ENCODE data around the gene SLFNL1. TPM values are rescaled to one million over a fixed set of nuclear protein-coding genes. Genes with fewer than 3 reads are reported as not detected.
A peak's percentile ranks its signal among the peaks of the same experiment; 100 is the strongest.

SLFNL1 gene
- under 1 TPM in 1 of 2 experiments, not detected in 1; 0.09 TPM for total RNA-seq
- 0.44 TPM for polyA plus RNA-seq

DNA sequence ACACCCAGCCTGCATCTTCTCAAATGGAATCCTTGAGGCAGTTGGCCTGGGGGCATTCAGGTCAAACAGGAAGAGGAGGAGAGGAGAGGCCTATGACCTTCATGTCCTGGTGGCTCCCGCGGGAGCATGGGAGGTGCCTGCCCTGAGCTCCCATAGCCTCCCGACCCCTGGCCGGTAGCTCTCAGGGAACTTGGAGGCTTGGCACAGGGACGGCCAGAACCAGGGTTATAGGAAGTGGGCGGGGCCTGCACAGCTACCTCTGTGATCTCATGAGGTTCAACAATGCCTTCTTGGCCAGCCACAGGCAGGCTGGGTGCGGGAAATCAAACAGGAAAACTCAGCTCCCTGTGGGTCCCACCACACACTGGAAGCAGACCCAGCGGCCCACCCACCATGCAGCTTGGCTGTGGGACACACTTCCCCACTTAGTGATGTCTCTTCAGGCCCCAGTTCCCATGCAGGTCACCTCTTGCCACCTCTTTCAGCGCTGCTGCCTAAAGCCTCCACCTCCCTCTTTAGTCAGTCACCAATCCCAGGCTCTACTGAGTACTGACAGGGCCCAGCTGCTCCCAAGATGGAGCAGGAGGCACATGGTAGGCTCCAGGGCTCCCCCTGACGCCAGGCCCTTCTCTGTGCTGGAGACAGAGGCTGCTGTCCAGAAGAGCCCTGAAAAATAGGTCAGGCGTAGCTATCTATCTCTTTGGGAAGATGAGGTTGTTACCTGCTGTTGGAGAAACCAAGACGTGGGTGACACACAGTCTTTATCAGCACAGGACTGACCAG, at the start of gene SLFNL1:
Gene SLFNL1, minus strand, starts transcription at position 200 of the 783 bp plus-strand sequence. CDS start 1,065 bp downstream, outside the sequence.
- no peak within 1 kb of the TSS for H3K4me3 Mint-ChIP-seq
- no peaks in the 10 kb centered on the region for H3K9me3 Mint-ChIP-seq
- DNase-seq, result no peak
- Histone ChIP-seq H3K27me3 (ENCODE audit: insufficient read depth, low read length, poor library complexity, severe bottlenecking) (no peaks in the 10 kb centered on the region), H3K4me1 (ENCODE audit: insufficient read depth, low read length) (no peaks in the 10 kb centered on the region), H3K9me3 (ENCODE audit: low read length) (no peaks in the 10 kb centered on the region), H3K27ac (ENCODE audit: low read depth, low read length) (no peak within 1 kb of the TSS), H3K4me3 (ENCODE audit: low read length) (no peak within 1 kb of the TSS), H3K36me3 (ENCODE audit: insufficient read depth, low read length) (no peaks in the 10 kb centered on the region)
- POLR2A ChIA-PET, result no interaction called here
- peak within 1 kb of the TSS in 3 of 8 donors; percentile 14 to 43 (median 37) for H3K27ac Mint-ChIP-seq
- peaks cover 12 to 14% (median 12%) of the 10 kb centered on the region in 3 donors for H3K4me1 Mint-ChIP-seq
- peaks cover 0 to 2% of the 10 kb centered on the region in 2 donors for H3K27me3 Mint-ChIP-seq
- CTCF ChIA-PET, result no interaction called here
- peaks cover 0 to 31% (median 0%) of the 10 kb centered on the region in 3 donors for H3K36me3 Mint-ChIP-seq

DNA sequence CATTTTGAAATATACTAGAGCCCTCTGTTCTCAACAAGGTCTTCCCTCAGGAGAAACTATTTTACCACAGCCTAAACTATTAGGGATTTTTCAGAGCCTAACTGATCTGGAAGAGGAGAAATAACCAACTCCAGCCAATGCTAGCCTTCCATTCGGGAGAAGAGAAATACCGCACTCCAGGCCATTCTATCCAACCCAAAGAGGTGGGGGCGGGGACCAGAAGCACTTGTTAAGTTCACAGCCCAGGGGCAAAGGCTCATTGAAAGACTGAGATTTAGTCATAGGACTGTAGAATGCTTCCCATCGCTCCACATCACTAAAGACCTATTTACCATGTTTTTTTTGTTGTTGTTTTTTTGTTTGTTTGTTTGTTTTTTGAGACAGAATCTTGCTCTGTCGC, 35.4 kb upstream of the SLFNL1 start:
- POLR2A ChIA-PET, result no interaction called here
- no peak overlapping the region for H3K27ac Mint-ChIP-seq
- no peak overlapping the region for H3K27ac ChIP-seq (ENCODE audit: low read depth, low read length)

DNA sequence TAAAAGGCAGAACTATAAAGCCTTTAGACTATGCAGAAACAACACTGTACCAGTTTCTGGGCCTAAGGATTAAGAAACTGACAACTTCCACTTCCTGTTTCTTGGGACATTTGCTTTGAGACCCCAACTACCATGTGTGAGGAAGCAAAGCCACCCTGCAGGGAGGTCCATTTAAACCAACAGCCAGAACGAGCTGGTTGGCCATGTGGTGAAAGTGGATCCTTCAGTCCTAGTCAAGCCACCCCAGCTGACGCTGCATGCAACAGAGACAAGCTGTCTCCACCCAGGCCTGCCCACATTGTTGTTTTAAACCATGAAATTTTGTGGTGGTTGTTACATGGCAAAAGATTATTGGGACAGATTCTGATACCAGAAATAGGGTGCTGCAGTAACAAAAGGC, 31.8 kb upstream of the SLFNL1 start:
- no peaks in the 10 kb centered on the region for H3K4me1 Mint-ChIP-seq
- CTCF ChIA-PET, result no interaction called here
- Histone ChIP-seq H3K27ac (ENCODE audit: low read depth, low read length) (no peak overlapping the region), H3K4me3 (ENCODE audit: low read length) (no peak overlapping the region), H3K9me3 (ENCODE audit: low read length) (no peaks in the 10 kb centered on the region), H3K27me3 (ENCODE audit: insufficient read depth, low read length, poor library complexity, severe bottlenecking) (no peaks in the 10 kb centered on the region), H3K36me3 (ENCODE audit: insufficient read depth, low read length) (peaks cover 9% of the 10 kb centered on the region), H3K4me1 (ENCODE audit: insufficient read depth, low read length) (no peaks in the 10 kb centered on the region)
- no peaks in the 10 kb centered on the region for H3K27me3 Mint-ChIP-seq
- no peak overlapping the region for H3K4me3 Mint-ChIP-seq
- POLR2A ChIA-PET, result no interaction called here
- H3K27ac Mint-ChIP-seq, result peak overlapping the region in 1 of 8 donors; percentile 71
- no peak for DNase-seq
- no peaks in the 10 kb centered on the region for H3K9me3 Mint-ChIP-seq
- H3K36me3 Mint-ChIP-seq, result peaks cover 5 to 60% (median 23%) of the 10 kb centered on the region in 3 donors

More for the DNA sequence above, 35.4 kb upstream of the SLFNL1 start:
- Histone ChIP-seq H3K4me3 (ENCODE audit: low read length) (no peak overlapping the region), H3K4me1 (ENCODE audit: insufficient read depth, low read length) (no peaks in the 10 kb centered on the region), H3K36me3 (ENCODE audit: insufficient read depth, low read length) (no peaks in the 10 kb centered on the region), H3K9me3 (ENCODE audit: low read length) (no peaks in the 10 kb centered on the region), H3K27me3 (ENCODE audit: insufficient read depth, low read length, poor library complexity, severe bottlenecking) (no peaks in the 10 kb centered on the region)
- Mint-ChIP-seq H3K4me1 (peaks cover 0 to 1% (median 0%) of the 10 kb centered on the region in 3 donors), H3K4me3 (no peak overlapping the region), H3K36me3 (peaks cover 14 to 62% (median 32%) of the 10 kb centered on the region in 3 donors), H3K9me3 (peaks cover 0 to 2% (median 0%) of the 10 kb centered on the region in 5 donors), H3K27me3 (no peaks in the 10 kb centered on the region)
- DNase-seq, result no peak
- CTCF ChIA-PET, result no interaction called here

DNA sequence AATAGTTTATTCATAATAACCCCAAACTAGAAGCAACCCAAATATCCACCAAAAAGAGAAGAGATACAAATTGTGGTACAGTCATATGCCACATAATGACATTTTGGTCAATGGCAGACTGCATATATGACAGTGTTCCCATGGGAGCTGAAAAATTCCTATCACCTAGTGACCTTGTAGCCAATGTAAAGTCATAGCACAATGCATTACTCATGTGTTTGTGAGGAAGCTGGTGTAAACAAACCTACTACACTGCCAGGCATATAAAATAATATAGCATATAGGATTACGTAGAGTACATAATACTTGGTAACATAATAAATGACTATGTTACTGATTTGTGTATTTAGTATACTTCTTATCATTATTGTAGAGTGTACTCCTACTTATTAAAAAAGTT, 29.5 kb upstream of the SLFNL1 start:
- Mint-ChIP-seq H3K4me3 (no peak overlapping the region), H3K27ac (peak overlapping the region in 1 of 8 donors; percentile 14), H3K4me1 (no peaks in the 10 kb centered on the region), H3K36me3 (peaks cover 13 to 69% (median 25%) of the 10 kb centered on the region in 3 donors), H3K27me3 (peaks cover 0 to under 1% of the 10 kb centered on the region in 2 donors), H3K9me3 (no peaks in the 10 kb centered on the region)
- H3K4me1 ChIP-seq (ENCODE audit: insufficient read depth, low read length), result no peaks in the 10 kb centered on the region
- H3K27ac ChIP-seq (ENCODE audit: low read depth, low read length), result no peak overlapping the region
- CTCF ChIA-PET, result no interaction called here
- POLR2A ChIA-PET, result no interaction called here
- no peak for DNase-seq
- H3K4me3 ChIP-seq (ENCODE audit: low read length), result no peak overlapping the region
- peaks cover 9% of the 10 kb centered on the region for H3K36me3 ChIP-seq (ENCODE audit: insufficient read depth, low read length)
- no peaks in the 10 kb centered on the region for H3K9me3 ChIP-seq (ENCODE audit: low read length)
- H3K27me3 ChIP-seq (ENCODE audit: insufficient read depth, low read length, poor library complexity, severe bottlenecking), result no peaks in the 10 kb centered on the region

DNA sequence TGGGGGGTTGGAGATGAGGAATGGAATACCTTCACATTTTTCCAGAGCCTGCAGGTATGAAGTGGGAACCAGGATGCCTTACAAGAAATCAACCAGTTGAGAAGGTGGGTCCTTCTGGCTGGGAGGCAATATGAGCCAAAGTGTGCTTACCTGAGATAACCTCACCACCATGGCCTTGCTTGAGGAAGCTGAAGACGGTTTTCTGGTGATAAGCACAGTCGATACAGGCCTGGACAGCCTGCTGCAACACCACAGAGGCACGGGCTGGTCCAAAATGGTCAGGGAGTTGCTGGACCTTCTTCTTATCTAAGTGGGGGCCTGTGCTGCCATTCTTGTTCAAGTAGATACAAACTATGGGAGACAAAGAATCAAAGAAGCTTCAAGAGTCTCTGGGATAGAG, 27.0 kb upstream of the SLFNL1 start:
- Mint-ChIP-seq H3K27ac (no peak overlapping the region), H3K27me3 (peaks cover 0 to 2% of the 10 kb centered on the region in 2 donors), H3K36me3 (peaks cover 13 to 75% (median 33%) of the 10 kb centered on the region in 3 donors), H3K9me3 (no peaks in the 10 kb centered on the region), H3K4me1 (peaks cover 6 to 9% (median 7%) of the 10 kb centered on the region in 3 donors), H3K4me3 (no peak overlapping the region)
- Histone ChIP-seq H3K9me3 (ENCODE audit: low read length) (no peaks in the 10 kb centered on the region), H3K27ac (ENCODE audit: low read depth, low read length) (no peak overlapping the region), H3K4me3 (ENCODE audit: low read length) (no peak overlapping the region), H3K36me3 (ENCODE audit: insufficient read depth, low read length) (peaks cover 9% of the 10 kb centered on the region), H3K4me1 (ENCODE audit: insufficient read depth, low read length) (no peaks in the 10 kb centered on the region), H3K27me3 (ENCODE audit: insufficient read depth, low read length, poor library complexity, severe bottlenecking) (no peaks in the 10 kb centered on the region)
- no peak for DNase-seq
- CTCF ChIA-PET, result no interaction called here
- POLR2A ChIA-PET, result no interaction called here

DNA sequence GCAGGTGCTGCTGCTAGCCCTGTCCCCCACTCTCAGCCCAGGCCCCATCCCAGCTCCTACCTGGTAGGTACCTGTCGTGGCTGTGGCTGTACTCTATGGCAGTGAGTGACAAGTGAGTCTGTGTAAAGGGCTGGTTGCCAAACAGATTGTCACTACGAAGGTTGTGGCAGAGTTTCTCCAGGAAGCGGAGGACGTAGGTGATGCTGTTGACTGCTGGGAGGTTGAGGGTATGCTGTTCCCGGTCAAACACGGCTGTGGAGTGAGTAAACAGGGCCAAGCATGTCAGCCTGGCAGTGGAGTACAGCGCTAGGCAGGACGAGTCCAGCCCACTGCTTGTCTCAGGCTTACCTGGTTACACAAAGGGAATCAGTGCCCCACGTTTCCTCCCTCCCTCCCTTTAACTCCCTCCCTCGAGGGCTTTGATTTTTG, 24.8 kb upstream of the SLFNL1 start:
- CTCF ChIA-PET, result no interaction called here
- Histone ChIP-seq H3K27me3 (ENCODE audit: insufficient read depth, low read length, poor library complexity, severe bottlenecking) (no peaks in the 10 kb centered on the region), H3K27ac (ENCODE audit: low read depth, low read length) (no peak overlapping the region), H3K9me3 (ENCODE audit: low read length) (no peaks in the 10 kb centered on the region), H3K36me3 (ENCODE audit: insufficient read depth, low read length) (peaks cover 9% of the 10 kb centered on the region), H3K4me3 (ENCODE audit: low read length) (no peak overlapping the region), H3K4me1 (ENCODE audit: insufficient read depth, low read length) (no peaks in the 10 kb centered on the region)
- POLR2A ChIA-PET, result no interaction called here
- Mint-ChIP-seq H3K27me3 (peaks cover 0 to 2% of the 10 kb centered on the region in 2 donors), H3K4me3 (no peak overlapping the region), H3K27ac (no peak overlapping the region), H3K9me3 (no peaks in the 10 kb centered on the region), H3K36me3 (peaks cover 16 to 72% (median 32%) of the 10 kb centered on the region in 3 donors), H3K4me1 (peaks cover 6 to 9% (median 7%) of the 10 kb centered on the region in 3 donors)
- DNase-seq, result no peak

DNA sequence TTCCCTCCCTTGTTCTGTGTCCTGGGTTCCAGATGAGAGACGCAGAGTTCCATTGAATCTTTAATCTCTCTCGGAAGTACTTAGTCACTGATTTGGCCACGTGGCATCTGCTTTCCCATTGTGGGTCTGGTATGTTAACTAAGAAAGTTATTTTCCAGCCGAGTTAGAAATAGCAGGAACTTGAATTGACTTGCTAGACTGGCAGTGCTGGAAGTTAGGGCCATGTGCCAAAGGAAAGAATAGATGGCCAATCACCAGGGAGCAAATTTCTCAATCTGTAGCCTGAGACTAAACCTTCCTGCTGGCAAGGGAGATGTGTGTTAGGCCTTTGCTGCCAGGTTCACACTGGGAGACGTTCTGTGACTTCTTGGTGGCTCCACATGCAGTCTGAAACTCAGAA, 24.2 kb upstream of the SLFNL1 start:
- H3K36me3 ChIP-seq (ENCODE audit: insufficient read depth, low read length), result peaks cover 9% of the 10 kb centered on the region
- peak overlapping the region in 1 of 7 donors; percentile 45 for H3K4me3 Mint-ChIP-seq
- ChIA-PET POLR2A (no interaction called here), CTCF (no interaction called here)
- H3K9me3 ChIP-seq (ENCODE audit: low read length), result no peaks in the 10 kb centered on the region
- no peak for DNase-seq
- H3K27me3 Mint-ChIP-seq, result peaks cover 0 to 2% of the 10 kb centered on the region in 2 donors
- no peak overlapping the region for H3K4me3 ChIP-seq (ENCODE audit: low read length)
- peaks cover 6 to 9% (median 7%) of the 10 kb centered on the region in 3 donors for H3K4me1 Mint-ChIP-seq
- H3K27ac ChIP-seq (ENCODE audit: low read depth, low read length), result no peak overlapping the region
- no peaks in the 10 kb centered on the region for H3K27me3 ChIP-seq (ENCODE audit: insufficient read depth, low read length, poor library complexity, severe bottlenecking)
- no peaks in the 10 kb centered on the region for H3K9me3 Mint-ChIP-seq
- H3K4me1 ChIP-seq (ENCODE audit: insufficient read depth, low read length), result no peaks in the 10 kb centered on the region
- H3K36me3 Mint-ChIP-seq, result peaks cover 16 to 75% (median 30%) of the 10 kb centered on the region in 3 donors
- H3K27ac Mint-ChIP-seq, result peak overlapping the region in 2 of 8 donors; percentile 19 to 80

DNA sequence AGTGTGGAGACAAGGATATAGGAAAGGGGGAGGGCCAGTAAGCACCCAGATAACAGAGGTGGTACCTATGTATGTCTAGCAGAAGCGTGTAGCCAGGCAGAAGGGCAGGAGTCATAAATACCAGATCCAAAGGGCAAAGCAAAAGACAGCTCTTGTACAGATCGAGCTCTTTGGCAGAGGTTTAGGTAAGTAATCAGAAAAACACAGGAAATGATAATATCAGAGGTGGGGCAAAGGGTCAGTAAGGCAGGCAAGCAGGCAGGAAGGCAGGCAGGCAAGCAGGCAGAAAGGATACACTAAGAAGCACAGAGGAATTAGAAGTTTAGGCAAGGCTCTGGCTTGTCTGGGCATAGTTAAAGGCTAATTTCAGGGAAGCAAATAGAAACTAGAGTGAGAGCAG, 22.7 kb upstream of the SLFNL1 start:
- H3K4me1 Mint-ChIP-seq, result peaks cover 6 to 9% (median 7%) of the 10 kb centered on the region in 3 donors
- peak overlapping the region in 6 of 8 donors; percentile 36 to 87 (median 55) for H3K27ac Mint-ChIP-seq
- H3K4me3 Mint-ChIP-seq, result no peak overlapping the region
- no peaks in the 10 kb centered on the region for H3K9me3 ChIP-seq (ENCODE audit: low read length)
- ChIA-PET POLR2A (no interaction called here), CTCF (no interaction called here)
- H3K4me1 ChIP-seq (ENCODE audit: insufficient read depth, low read length), result no peaks in the 10 kb centered on the region
- H3K27me3 Mint-ChIP-seq, result peaks cover 0 to 2% of the 10 kb centered on the region in 2 donors
- H3K9me3 Mint-ChIP-seq, result no peaks in the 10 kb centered on the region
- peaks cover 4% of the 10 kb centered on the region for H3K36me3 ChIP-seq (ENCODE audit: insufficient read depth, low read length)
- no peak overlapping the region for H3K27ac ChIP-seq (ENCODE audit: low read depth, low read length)
- H3K36me3 Mint-ChIP-seq, result peaks cover 16 to 71% (median 28%) of the 10 kb centered on the region in 3 donors
- DNase-seq, result no peak
- no peaks in the 10 kb centered on the region for H3K27me3 ChIP-seq (ENCODE audit: insufficient read depth, low read length, poor library complexity, severe bottlenecking)
- no peak overlapping the region for H3K4me3 ChIP-seq (ENCODE audit: low read length)
